ENCODE results near the gene RPS2. TPM values are rescaled to one million over a fixed set of nuclear protein-coding genes. Genes with fewer than 3 reads are reported as not detected.

RPS2 gene
- total RNA-seq, 1 donor from 2014 or later = 2,856 TPM

Other genes starting within 250 kb of the RPS2 start
- gene NME3, start 193.3 kb downstream of the RPS2 start, total RNA-seq = 33.3 and 34.3 TPM in 2 replicates
- 29.2 and 34.1 TPM in 2 replicates for gene EME2, start 192.0 kb downstream of the RPS2 start, total RNA-seq
- 121 and 131 TPM in 2 replicates for gene MRPS34, start 191.7 kb downstream of the RPS2 start, total RNA-seq
- 29.5 and 32.7 TPM in 2 replicates for gene SPSB3, start 182.3 kb downstream of the RPS2 start, total RNA-seq
- gene NUBP2, start 181.9 kb downstream of the RPS2 start, total RNA-seq = 55.1 and 55.6 TPM in 2 replicates
- 0.11 TPM in 1 of 2 replicates, not detected in the other for gene IGFALS, start 171.1 kb downstream of the RPS2 start, total RNA-seq
- 43.4 and 46.1 TPM in 2 replicates for gene HAGH, start 138.0 kb downstream of the RPS2 start, total RNA-seq
- gene FAHD1, start 137.6 kb downstream of the RPS2 start, total RNA-seq = 10.5 and 11.6 TPM in 2 replicates
- gene MEIOB, start 92.7 kb downstream of the RPS2 start, total RNA-seq = not detected in 2 replicates
- gene HS3ST6, start 46.4 kb downstream of the RPS2 start, total RNA-seq = not detected in 2 replicates
- 14.0 and 14.1 TPM in 2 replicates for gene MSRB1, start 21.6 kb downstream of the RPS2 start, total RNA-seq
- not detected in 2 replicates for gene RPL3L, start 10.1 kb downstream of the RPS2 start, total RNA-seq
- 119 and 123 TPM in 2 replicates for gene NDUFB10, start 5.3 kb downstream of the RPS2 start, total RNA-seq
- gene RNF151, start 2.0 kb upstream of the RPS2 start, total RNA-seq = 0.18 TPM in 1 of 2 replicates, not detected in the other
- gene TBL3, start 7.2 kb upstream of the RPS2 start, total RNA-seq = 36.7 and 38.2 TPM in 2 replicates
- gene NOXO1, start 16.6 kb upstream of the RPS2 start, total RNA-seq = 0.25 and 0.55 TPM in 2 replicates
- gene GFER, start 19.4 kb upstream of the RPS2 start, total RNA-seq = 24.4 and 27.1 TPM in 2 replicates
- gene SYNGR3, start 25.1 kb upstream of the RPS2 start, total RNA-seq = 4.9 and 5.3 TPM in 2 replicates
- 58.9 and 63.6 TPM in 2 replicates for gene ZNF598, start 45.0 kb upstream of the RPS2 start, total RNA-seq
- 0.70 and 0.80 TPM in 2 replicates for gene NPW, start 55.0 kb upstream of the RPS2 start, total RNA-seq
- gene NHERF2, start 62.1 kb upstream of the RPS2 start, total RNA-seq = 2.2 and 3.1 TPM in 2 replicates
- 32.9 and 33.2 TPM in 2 replicates for gene NTHL1, start 83.0 kb upstream of the RPS2 start, total RNA-seq
- 96.9 and 110 TPM in 2 replicates for gene TSC2, start 83.2 kb upstream of the RPS2 start, total RNA-seq
- gene PKD1, start 171.1 kb upstream of the RPS2 start, total RNA-seq = 68.5 and 77.3 TPM in 2 replicates
- 0.59 TPM in 1 of 2 replicates, not detected in the other for gene RAB26, start 183.8 kb upstream of the RPS2 start, total RNA-seq
- 57.6 and 62.8 TPM in 2 replicates for gene TRAF7, start 191.0 kb upstream of the RPS2 start, total RNA-seq
- 0.16 and 0.20 TPM in 2 replicates for gene CASKIN1, start 231.8 kb upstream of the RPS2 start, total RNA-seq
- 38.4 and 39.4 TPM in 2 replicates for gene MLST8, start 240.6 kb upstream of the RPS2 start, total RNA-seq
- gene BRICD5, start 246.0 kb upstream of the RPS2 start, total RNA-seq = 10.6 and 12.1 TPM in 2 replicates